ENCODE results near the gene DTHD1. TPM values are rescaled to one million over a fixed set of nuclear protein-coding genes. Genes with fewer than 3 reads are reported as not detected.

DTHD1 gene
- total and polyA plus RNA-seq, 2 of the 8 experiments (the other 6 are each of a cell fraction or from before 2014, with no cell fraction given) = not detected

- TF ChIP-seq, protein P1, sequence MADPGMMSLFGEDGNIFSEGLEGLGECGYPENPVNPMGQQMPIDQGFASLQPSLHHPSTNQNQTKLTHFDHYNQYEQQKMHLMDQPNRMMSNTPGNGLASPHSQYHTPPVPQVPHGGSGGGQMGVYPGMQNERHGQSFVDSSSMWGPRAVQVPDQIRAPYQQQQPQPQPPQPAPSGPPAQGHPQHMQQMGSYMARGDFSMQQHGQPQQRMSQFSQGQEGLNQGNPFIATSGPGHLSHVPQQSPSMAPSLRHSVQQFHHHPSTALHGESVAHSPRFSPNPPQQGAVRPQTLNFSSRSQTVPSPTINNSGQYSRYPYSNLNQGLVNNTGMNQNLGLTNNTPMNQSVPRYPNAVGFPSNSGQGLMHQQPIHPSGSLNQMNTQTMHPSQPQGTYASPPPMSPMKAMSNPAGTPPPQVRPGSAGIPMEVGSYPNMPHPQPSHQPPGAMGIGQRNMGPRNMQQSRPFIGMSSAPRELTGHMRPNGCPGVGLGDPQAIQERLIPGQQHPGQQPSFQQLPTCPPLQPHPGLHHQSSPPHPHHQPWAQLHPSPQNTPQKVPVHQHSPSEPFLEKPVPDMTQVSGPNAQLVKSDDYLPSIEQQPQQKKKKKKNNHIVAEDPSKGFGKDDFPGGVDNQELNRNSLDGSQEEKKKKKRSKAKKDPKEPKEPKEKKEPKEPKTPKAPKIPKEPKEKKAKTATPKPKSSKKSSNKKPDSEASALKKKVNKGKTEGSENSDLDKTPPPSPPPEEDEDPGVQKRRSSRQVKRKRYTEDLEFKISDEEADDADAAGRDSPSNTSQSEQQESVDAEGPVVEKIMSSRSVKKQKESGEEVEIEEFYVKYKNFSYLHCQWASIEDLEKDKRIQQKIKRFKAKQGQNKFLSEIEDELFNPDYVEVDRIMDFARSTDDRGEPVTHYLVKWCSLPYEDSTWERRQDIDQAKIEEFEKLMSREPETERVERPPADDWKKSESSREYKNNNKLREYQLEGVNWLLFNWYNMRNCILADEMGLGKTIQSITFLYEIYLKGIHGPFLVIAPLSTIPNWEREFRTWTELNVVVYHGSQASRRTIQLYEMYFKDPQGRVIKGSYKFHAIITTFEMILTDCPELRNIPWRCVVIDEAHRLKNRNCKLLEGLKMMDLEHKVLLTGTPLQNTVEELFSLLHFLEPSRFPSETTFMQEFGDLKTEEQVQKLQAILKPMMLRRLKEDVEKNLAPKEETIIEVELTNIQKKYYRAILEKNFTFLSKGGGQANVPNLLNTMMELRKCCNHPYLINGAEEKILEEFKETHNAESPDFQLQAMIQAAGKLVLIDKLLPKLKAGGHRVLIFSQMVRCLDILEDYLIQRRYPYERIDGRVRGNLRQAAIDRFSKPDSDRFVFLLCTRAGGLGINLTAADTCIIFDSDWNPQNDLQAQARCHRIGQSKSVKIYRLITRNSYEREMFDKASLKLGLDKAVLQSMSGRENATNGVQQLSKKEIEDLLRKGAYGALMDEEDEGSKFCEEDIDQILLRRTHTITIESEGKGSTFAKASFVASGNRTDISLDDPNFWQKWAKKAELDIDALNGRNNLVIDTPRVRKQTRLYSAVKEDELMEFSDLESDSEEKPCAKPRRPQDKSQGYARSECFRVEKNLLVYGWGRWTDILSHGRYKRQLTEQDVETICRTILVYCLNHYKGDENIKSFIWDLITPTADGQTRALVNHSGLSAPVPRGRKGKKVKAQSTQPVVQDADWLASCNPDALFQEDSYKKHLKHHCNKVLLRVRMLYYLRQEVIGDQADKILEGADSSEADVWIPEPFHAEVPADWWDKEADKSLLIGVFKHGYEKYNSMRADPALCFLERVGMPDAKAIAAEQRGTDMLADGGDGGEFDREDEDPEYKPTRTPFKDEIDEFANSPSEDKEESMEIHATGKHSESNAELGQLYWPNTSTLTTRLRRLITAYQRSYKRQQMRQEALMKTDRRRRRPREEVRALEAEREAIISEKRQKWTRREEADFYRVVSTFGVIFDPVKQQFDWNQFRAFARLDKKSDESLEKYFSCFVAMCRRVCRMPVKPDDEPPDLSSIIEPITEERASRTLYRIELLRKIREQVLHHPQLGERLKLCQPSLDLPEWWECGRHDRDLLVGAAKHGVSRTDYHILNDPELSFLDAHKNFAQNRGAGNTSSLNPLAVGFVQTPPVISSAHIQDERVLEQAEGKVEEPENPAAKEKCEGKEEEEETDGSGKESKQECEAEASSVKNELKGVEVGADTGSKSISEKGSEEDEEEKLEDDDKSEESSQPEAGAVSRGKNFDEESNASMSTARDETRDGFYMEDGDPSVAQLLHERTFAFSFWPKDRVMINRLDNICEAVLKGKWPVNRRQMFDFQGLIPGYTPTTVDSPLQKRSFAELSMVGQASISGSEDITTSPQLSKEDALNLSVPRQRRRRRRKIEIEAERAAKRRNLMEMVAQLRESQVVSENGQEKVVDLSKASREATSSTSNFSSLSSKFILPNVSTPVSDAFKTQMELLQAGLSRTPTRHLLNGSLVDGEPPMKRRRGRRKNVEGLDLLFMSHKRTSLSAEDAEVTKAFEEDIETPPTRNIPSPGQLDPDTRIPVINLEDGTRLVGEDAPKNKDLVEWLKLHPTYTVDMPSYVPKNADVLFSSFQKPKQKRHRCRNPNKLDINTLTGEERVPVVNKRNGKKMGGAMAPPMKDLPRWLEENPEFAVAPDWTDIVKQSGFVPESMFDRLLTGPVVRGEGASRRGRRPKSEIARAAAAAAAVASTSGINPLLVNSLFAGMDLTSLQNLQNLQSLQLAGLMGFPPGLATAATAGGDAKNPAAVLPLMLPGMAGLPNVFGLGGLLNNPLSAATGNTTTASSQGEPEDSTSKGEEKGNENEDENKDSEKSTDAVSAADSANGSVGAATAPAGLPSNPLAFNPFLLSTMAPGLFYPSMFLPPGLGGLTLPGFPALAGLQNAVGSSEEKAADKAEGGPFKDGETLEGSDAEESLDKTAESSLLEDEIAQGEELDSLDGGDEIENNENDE (IDR thresholded peaks at IDR 0.05; ENCODE audit: insufficient replicate concordance, low read length) = no peak
- TF ChIP-seq YY1 (IDR thresholded peaks at IDR 0.05; ENCODE audit: low read depth, low read length) = no peak
- no peak for TF ChIP-seq KDM4A (IDR thresholded peaks at IDR 0.05; ENCODE audit: low read depth, low read length, severe bottlenecking)
- no peak for TF ChIP-seq GTF2F1 (IDR thresholded peaks at IDR 0.05; ENCODE audit: borderline replicate concordance, low read depth, low read length)
- TF ChIP-seq CREB1 (IDR thresholded peaks at IDR 0.05) = no peak
- TF ChIP-seq E2F6 (IDR thresholded peaks at IDR 0.05) = no peak
- TF ChIP-seq TAF1 (IDR thresholded peaks at IDR 0.05; ENCODE audit: low read depth, low read length) = no peak
- TF ChIP-seq MAX (IDR thresholded peaks at IDR 0.05) = no peak
- no peak for TF ChIP-seq USF2 (IDR thresholded peaks at IDR 0.05; ENCODE audit: low read length)
- TF ChIP-seq CEBPB (IDR thresholded peaks at IDR 0.05; ENCODE audit: low read depth, low read length) = no peak
- TF ChIP-seq KDM5A (IDR thresholded peaks at IDR 0.05; ENCODE audit: low read length) = no peak
These were observed 44.5 kb downstream of the DTHD1 start (continued) for GRCh38 chr4:36325926-36326325.
